AG04450 (cell line): ENCODE data around the gene CGNL1. TPM values are rescaled to one million over a fixed set of nuclear protein-coding genes. Genes with fewer than 3 reads are reported as not detected.

Experiments
- CTCF ChIA-PET: fragments of 300-600, 350-600 bp; formaldehyde crosslinking; extraction: SDS; loops from one replicate; lab custom pipeline; 2022; ENCODE audit warnings: antibody characterized with exemption, inconsistent platforms; lab: Charles Lee
- POLR2A ChIA-PET: fragments of 350-600 bp; formaldehyde crosslinking; extraction: SDS; loops from one replicate; lab custom pipeline; 2021; ENCODE audit warnings: antibody characterized with exemption, inconsistent platforms; lab: Yijun Ruan, JAX
- DNase-seq: peaks from one replicate; pipeline ENCODE4 v3.0.0-alpha.2; 2011; ENCODE audit warnings: low read depth, low spot score
- H3K27ac ChIP-seq: one replicate; pipeline ENCODE4 v1.5.1; 2012; ENCODE audit warnings: low read depth, low read length, control low read depth
- H3K27me3 ChIP-seq: one replicate; pipeline ENCODE4 v1.6.0; 2012; ENCODE audit warnings: low read length; ENCODE audit not compliant: control insufficient read depth, insufficient read depth
- H3K4me3 ChIP-seq: 2 replicates; pipeline ENCODE4 v1.5.1; 2011; ENCODE audit warnings: mild to moderate bottlenecking, low read depth, low read length, control low read depth
- H3K9me3 ChIP-seq: 2 replicates; pipeline ENCODE4 v1.5.1; 2012; ENCODE audit warnings: low read length; ENCODE audit not compliant: control insufficient read depth, insufficient read depth
- CTCF ChIP-seq: IDR thresholded peaks from 2 replicates; pipeline ENCODE4 v1.5.1; 2011; ENCODE audit warnings: low read depth, low read length, control low read depth, inconsistent platforms
- polyA plus RNA-seq: library from polyadenylated mRNA; depleted of rRNA; stranded (reverse); fragments of >200 nt; gene quantifications from 2 replicates; pipeline ENCODE4 v1.2.3, GENCODE V29; 2011

The CGNL1 gene
- polyA plus RNA-seq, 1 experiment = 0.25 TPM

GRCh38 chr15:57427367-57427821 lies 51.1 kb downstream of the CGNL1 start:
- no peaks in the 10 kb centered on the region for H3K9me3 ChIP-seq
- H3K4me3 ChIP-seq = no peak overlapping the region
- ChIA-PET CTCF (interaction anchor here (0.6 to 0.7 kb wide), 2 partner anchors 11 to 55 kb away, joined by 3 to 4 read pairs; no protein-coding TSS in a partner anchor), POLR2A (no interaction called here)
- H3K27me3 ChIP-seq = no peaks in the 10 kb centered on the region
- no peak for DNase-seq
- no peak overlapping the region for H3K27ac ChIP-seq
- no peak for TF ChIP-seq CTCF

GRCh38 chr15:57432141-57432741 lies 55.9 kb downstream of the CGNL1 start:
- peaks cover 4% of the 10 kb centered on the region for H3K27me3 ChIP-seq
- ChIA-PET CTCF (interaction anchor here (1.2 to 1.3 kb wide), 2 partner anchors 110 to 941 kb away, joined by 3 read pairs; no protein-coding TSS in a partner anchor), POLR2A (no interaction called here)
- TF ChIP-seq CTCF = no peak
- DNase-seq = no peak
- H3K9me3 ChIP-seq = no peaks in the 10 kb centered on the region
- no peak overlapping the region for H3K27ac ChIP-seq
- H3K4me3 ChIP-seq = no peak overlapping the region

- no peak for DNase-seq
- no peak for TF ChIP-seq CTCF
- POLR2A ChIA-PET = no interaction called here
- no peaks in the 10 kb centered on the region; the same call in 1 of the 2 replicates for H3K9me3 ChIP-seq
- peaks cover 4% of the 10 kb centered on the region for H3K27me3 ChIP-seq
- H3K27ac ChIP-seq = no peak overlapping the region
- CTCF ChIA-PET = interaction anchor here (0.9 to 1.5 kb wide), 3 partner anchors 91 to 106 kb away, joined by 3 read pairs; no protein-coding TSS in a partner anchor
- no peak overlapping the region for H3K4me3 ChIP-seq
Observed at GRCh38 chr15:57436166-57436565, 59.9 kb downstream of the CGNL1 start.

- H3K9me3 ChIP-seq = no peaks in the 10 kb centered on the region; the same call in 1 of the 2 replicates
- ChIA-PET CTCF (interaction anchor here (0.6 to 1.1 kb wide), 2 partner anchors 91 to 96 kb away, joined by 3 to 4 read pairs; no protein-coding TSS in a partner anchor), POLR2A (no interaction called here)
- H3K27ac ChIP-seq = no peak overlapping the region
- no peak for TF ChIP-seq CTCF
- H3K27me3 ChIP-seq = peaks cover 4% of the 10 kb centered on the region
- H3K4me3 ChIP-seq = no peak overlapping the region
- no peak for DNase-seq
Observed at GRCh38 chr15:57436961-57437360, 60.7 kb downstream of the CGNL1 start.

- DNase-seq = no peak
- no peak for TF ChIP-seq CTCF
- POLR2A ChIA-PET = no interaction called here
- Histone ChIP-seq H3K4me3 (no peak overlapping the region), H3K9me3 (no peaks in the 10 kb centered on the region; the same call in 1 of the 2 replicates), H3K27ac (no peak overlapping the region), H3K27me3 (peaks cover 4% of the 10 kb centered on the region)
- CTCF ChIA-PET = interaction anchor here (0.6 kb wide), 1 partner anchor 97 kb away, joined by 4 read pairs; no protein-coding TSS in a partner anchor
Observed at GRCh38 chr15:57437564-57437963, 61.3 kb downstream of the CGNL1 start.
